Left lung (tissue), 10 donors: ENCODE results near the gene CPT1A. TPM values are rescaled to one million over a fixed set of nuclear protein-coding genes. Genes with fewer than 3 reads are reported as not detected.

Experiments
- ATAC-seq: fragments of 200-7000 bp; cut with Tn5 transposase; one replicate; pipeline ENCODE4 v1.9.1; 2020; ENCODE audit warnings: moderate library complexity
- DNase-seq, 4 donors: peaks; one replicate each; pipeline ENCODE4 v3.0.0-alpha.2; 2013 to 2020
- H3K27ac ChIP-seq, 2 donors: fragments of 200-600 bp; sonication (generic) in 1 of 2; one replicate each; pipeline versions ENCODE4 v1.5.0 to v1.8.0; 2020 to 2021
- H3K27me3 ChIP-seq, 2 donors: fragments of 200-600 bp; sonication (generic) in 1 of 2; one replicate each; pipeline versions ENCODE4 v1.5.0 to v1.8.0; 2020 to 2021
- H3K36me3 ChIP-seq, 2 donors: fragments of 200-600 bp; sonication (generic) in 1 of 2; one replicate each; pipeline versions ENCODE4 v1.5.0 to v1.8.0; 2020 to 2021
- H3K4me1 ChIP-seq, 2 donors: fragments of 200-600 bp; one replicate each; pipeline ENCODE4 v1.8.0; 2021
- H3K4me3 ChIP-seq, 2 donors: fragments of 200-600 bp; sonication (generic) in 1 of 2; one replicate each; pipeline versions ENCODE4 v1.5.0 to v1.8.0; 2020 to 2021; ENCODE audit warnings: mild to moderate bottlenecking in 1 of 2
- H3K9me3 ChIP-seq, 2 donors: fragments of 200-600 bp; sonication (generic) in 1 of 2; one replicate each; pipeline versions ENCODE4 v1.5.0 to v1.8.0; 2020 to 2021
- CTCF ChIP-seq, 2 donors: fragments of 200-600 bp; sonication (generic) in 1 of 2; IDR thresholded peaks; one replicate each; pipeline versions ENCODE4 v1.5.0 to v1.8.0; 2021; ENCODE audit warnings: antibody characterized with exemption in 2 of 2
- intact Hi-C, 2 donors: fragments of 100-400 bp; cut with DNase I; formaldehyde crosslinking; loops; one replicate each; pipeline versions ENCODE4 v1.11.2 to v1.14.2; 2022
- polyA plus RNA-seq, 6 donors: library from polyadenylated mRNA; unstranded; fragments of 120-200 nt; gene quantifications; one replicate each; pipeline ENCODE4 v1.2.1, GENCODE V29; 2013; ENCODE audit not compliant: insufficient read length in 6 of 6
- total RNA-seq, 2 donors: library from RNA; stranded (reverse); fragmentation: NEBNext Ultra II Directional; extraction: Animal tissue kit (Norgen Biotek cat#: 25700); gene quantifications; one replicate each; pipeline ENCODE4 v1.2.1, GENCODE V29; 2021
- donor health status: DM: no; HTN: yes; CAD: no.
- donor health status: DM: no; HTN: no; CAD: no.

Gene CPT1A
- total and polyA plus RNA-seq, 8 donors, result 25.7 to 83.9 (median 31.9) TPM

GRCh38 chr11:68854273-68854958 lies 12.7 kb upstream of the CPT1A start:
- no peak for ATAC-seq
- Histone ChIP-seq H3K36me3 (no peaks in the 10 kb centered on the region), H3K4me1 (peaks cover 0 to 20% of the 10 kb centered on the region in 2 donors), H3K27ac (no peak overlapping the region), H3K4me3 (peak overlapping the region; percentile 40 to 49), H3K27me3 (peaks cover 14 to 23% of the 10 kb centered on the region in 2 donors), H3K9me3 (peaks cover 0 to 2% of the 10 kb centered on the region in 2 donors)
- no peak for DNase-seq
- TF ChIP-seq CTCF (IDR thresholded peaks at IDR 0.05), result no peak
- intact Hi-C loops, result no loop called here

- intact Hi-C loops, result no loop called here
- DNase-seq (no peak), ATAC-seq (no peak)
- H3K27me3 ChIP-seq, result peaks cover 14 to 23% of the 10 kb centered on the region in 2 donors
- H3K36me3 ChIP-seq, result no peaks in the 10 kb centered on the region
- H3K9me3 ChIP-seq, result no peaks in the 10 kb centered on the region
- peaks cover 0 to 20% of the 10 kb centered on the region in 2 donors for H3K4me1 ChIP-seq
- no peak for TF ChIP-seq CTCF (IDR thresholded peaks at IDR 0.05)
- no peak overlapping the region for H3K27ac ChIP-seq
- H3K4me3 ChIP-seq, result no peak overlapping the region
These were observed 10.9 kb upstream of the CPT1A start for GRCh38 chr11:68852628-68853027.

- DNase-seq (no peak), ATAC-seq (no peak)
- no peaks in the 10 kb centered on the region for H3K36me3 ChIP-seq
- no peak overlapping the region for H3K4me3 ChIP-seq
- H3K27me3 ChIP-seq, result peaks cover 0 to 1% of the 10 kb centered on the region in 2 donors
- intact Hi-C loops, result no loop called here
- no peak overlapping the region for H3K27ac ChIP-seq
- peaks cover 0 to 11% of the 10 kb centered on the region in 2 donors for H3K4me1 ChIP-seq
- no peak for TF ChIP-seq CTCF (IDR thresholded peaks at IDR 0.05)
- H3K9me3 ChIP-seq, result no peaks in the 10 kb centered on the region
These were observed 6.7 kb upstream of the CPT1A start for GRCh38 chr11:68848429-68848828.

- no peaks in the 10 kb centered on the region for H3K27me3 ChIP-seq
- peaks cover 0 to 17% of the 10 kb centered on the region in 2 donors for H3K4me1 ChIP-seq
- no peaks in the 10 kb centered on the region for H3K36me3 ChIP-seq
- no peak for ATAC-seq
- intact Hi-C loops, result no loop called here
- no peaks in the 10 kb centered on the region for H3K9me3 ChIP-seq
- TF ChIP-seq CTCF (IDR thresholded peaks at IDR 0.05), result no peak
- H3K27ac ChIP-seq, result no peak overlapping the region
- no peak for DNase-seq
- no peak overlapping the region for H3K4me3 ChIP-seq
These were observed 5.7 kb upstream of the CPT1A start for GRCh38 chr11:68847395-68847794.

GRCh38 chr11:68845351-68846002 lies 3.8 kb upstream of the CPT1A start:
- TF ChIP-seq CTCF (IDR thresholded peaks at IDR 0.05), result no peak
- DNase-seq (peak in 1 of 4 donors; percentile 62), ATAC-seq (no peak)
- Histone ChIP-seq H3K27ac (no peak overlapping the region), H3K4me1 (peaks cover under 1 to 24% of the 10 kb centered on the region in 2 donors), H3K9me3 (no peaks in the 10 kb centered on the region), H3K4me3 (no peak overlapping the region), H3K36me3 (no peaks in the 10 kb centered on the region), H3K27me3 (no peaks in the 10 kb centered on the region)
- intact Hi-C loops, result no loop called here
